Epidermal melanocyte (primary cell): ENCODE data around the gene ZNF569.
"Not testable (repeated sequence)": the region's sequence is repeated elsewhere in the genome, so short reads cannot be mapped to it uniquely, and the experiment has no call there.

Source experiments
- DNase-seq: peaks from one replicate; pipeline ENCODE4 v3.0.0; 2011; ENCODE audit warnings: low spot score; ENCODE audit not compliant: insufficient read length

The ZNF569 gene

GRCh38 chr19:37403403-37403802 is 63.8 kb downstream of the ZNF569 start:
- DNase-seq, result no peak

GRCh38 chr19:37401078-37401477 is 66.2 kb downstream of the ZNF569 start:
- no peak for DNase-seq

GRCh38 chr19:37391399-37391798 is 75.8 kb downstream of the ZNF569 start:
- DNase-seq, result not testable (repeated sequence)

- DNase-seq, result no peak
Measured at GRCh38 chr19:37389234-37389633, 78.0 kb downstream of the ZNF569 start.

- peak; percentile 92 for DNase-seq
Measured at GRCh38 chr19:37370880-37371661, 96.2 kb downstream of the ZNF569 start, which contains the start of gene ZNF527. Gene ZNF527, plus strand, starts transcription at chr19:37371099. Its CDS starts 3,100 bp downstream, at chr19:37374199.

GRCh38 chr19:37370386-37370879 is 96.8 kb downstream of the ZNF569 start:
- not testable (repeated sequence) for DNase-seq

GRCh38 chr19:37362733-37363132 is 104.5 kb downstream of the ZNF569 start:
- DNase-seq, result no peak

- no peak for DNase-seq
Measured at GRCh38 chr19:37361994-37362393, 105.2 kb downstream of the ZNF569 start.
